IMR-90 (cell line): Measurements from ENCODE around the gene RAP1GAP. TPM values are rescaled to one million over a fixed set of nuclear protein-coding genes. Genes with fewer than 3 reads are reported as not detected.

Source experiments
- ATAC-seq: fragments of 200-7000 bp; cut with Tn5 transposase; 2 replicates; pipeline ENCODE4 v1.9.1; 2020; ENCODE audit warnings: low read depth, mild to moderate bottlenecking, moderate library complexity
- BruUV-seq: library from RNA; stranded (reverse); fragments of 400-500 nt; replicated peaks from 2 replicates; lab custom pipeline; 2021; lab: Mats Ljungman, UMichigan
- CTCF ChIA-PET: fragments of 300-600 bp; formaldehyde crosslinking; extraction: SDS; loops from one replicate; lab custom pipeline; 2021; ENCODE audit warnings: antibody characterized with exemption; lab: Yijun Ruan, JAX
- POLR2A ChIA-PET: fragments of 300-600 bp; sonication (Branson Sonifier 250); formaldehyde crosslinking; loops from one replicate; lab custom pipeline; 2022; ENCODE audit warnings: antibody characterized with exemption; ENCODE audit not compliant: unreplicated experiment; lab: Charles Lee
- DNase-seq: peaks from one replicate; pipeline ENCODE4 v3.0.0; 2013
- H2AFZ ChIP-seq: replicated peaks from 2 replicates; pipeline ENCODE3; 2013; ENCODE audit warnings: low read length, mild to moderate bottlenecking; ENCODE audit not compliant: poor library complexity
- H2AK5ac ChIP-seq: 2 replicates; pipeline ENCODE4 v1.6.1; 2013; ENCODE audit warnings: low read depth, low read length, inconsistent platforms
- H2AK9ac ChIP-seq: replicated peaks from 2 replicates; pipeline ENCODE3; 2013; ENCODE audit warnings: mild to moderate bottlenecking, low read depth, low read length, moderate library complexity; ENCODE audit not compliant: poor library complexity
- H2BK120ac ChIP-seq: 2 replicates; pipeline ENCODE4 v1.6.1; 2013; ENCODE audit warnings: low read depth, low read length, inconsistent platforms
- H2BK15ac ChIP-seq: 3 replicates; pipeline ENCODE4 v1.6.1; 2013; ENCODE audit warnings: low read depth, low read length, inconsistent platforms
- H2BK20ac ChIP-seq: 2 replicates; pipeline ENCODE4 v1.6.1; 2013; ENCODE audit warnings: low read depth, mild to moderate bottlenecking, inconsistent platforms, low read length, moderate library complexity
- H2BK5ac ChIP-seq: 2 replicates; pipeline ENCODE4 v1.6.1; 2013; ENCODE audit warnings: mild to moderate bottlenecking, low read depth, low read length, inconsistent platforms; ENCODE audit not compliant: poor library complexity, severe bottlenecking
- H3K14ac ChIP-seq: replicated peaks from 2 replicates; pipeline ENCODE4 v1.6.1; 2013; ENCODE audit warnings: low read depth, low read length, inconsistent platforms
- H3K18ac ChIP-seq: 2 replicates; pipeline ENCODE4 v1.6.1; 2013; ENCODE audit warnings: low read depth, low read length, control low read depth
- H3K23ac ChIP-seq: 2 replicates; pipeline ENCODE4 v1.6.1; 2013; ENCODE audit warnings: low read depth, low read length, inconsistent platforms
- H3K27ac ChIP-seq: 2 replicates; pipeline ENCODE4 v1.5.1; 2013; ENCODE audit warnings: mild to moderate bottlenecking, control low read depth, low read length; ENCODE audit not compliant: insufficient read depth
- H3K27me3 ChIP-seq: 2 replicates; pipeline ENCODE4 v1.6.1; 2013; ENCODE audit warnings: low read length; ENCODE audit not compliant: control insufficient read depth, insufficient read depth
- H3K36me3 ChIP-seq: 2 replicates; pipeline ENCODE4 v1.6.1; 2013; ENCODE audit warnings: low read length, mixed read lengths; ENCODE audit not compliant: control insufficient read depth, insufficient read depth
- H3K4ac ChIP-seq: 2 replicates; pipeline ENCODE4 v1.6.1; 2013; ENCODE audit warnings: low read depth, low read length, inconsistent platforms
- H3K4me1 ChIP-seq: 2 replicates; pipeline ENCODE4 v1.6.1; 2013; ENCODE audit warnings: low read length, mixed read lengths; ENCODE audit not compliant: control insufficient read depth, insufficient read depth
- H3K4me2 ChIP-seq: 2 replicates; pipeline ENCODE4 v1.6.1; 2013; ENCODE audit warnings: low read depth, mild to moderate bottlenecking, control low read depth, low read length, moderate library complexity
- H3K4me3 ChIP-seq: 2 replicates; pipeline ENCODE4 v1.5.1; 2013; ENCODE audit warnings: low read depth, mild to moderate bottlenecking, control low read depth, low read length, moderate library complexity; ENCODE audit not compliant: insufficient read depth
- H3K56ac ChIP-seq: 2 replicates; pipeline ENCODE4 v1.6.1; 2013; ENCODE audit warnings: low read length, inconsistent platforms; ENCODE audit not compliant: insufficient read depth; ENCODE audit errors: extremely low read depth
- H3K79me1 ChIP-seq, 2 experiments: 2 replicates each; pipeline ENCODE4 v1.6.1; 2013; ENCODE audit warnings: low read length in 2 of 2, inconsistent platforms in 1 of 2, low read depth in 1 of 2
- H3K9ac ChIP-seq: 2 replicates; pipeline ENCODE4 v1.6.1; 2013; ENCODE audit warnings: low read depth, low read length, control low read depth
- H3K9me1 ChIP-seq: 2 replicates; pipeline ENCODE4 v1.6.1; 2013; ENCODE audit warnings: low read length, inconsistent platforms; ENCODE audit not compliant: insufficient read depth
- H3K9me3 ChIP-seq: 2 replicates; pipeline ENCODE4 v1.6.1; 2013; ENCODE audit warnings: low read length; ENCODE audit not compliant: control insufficient read depth, insufficient read depth
- H4K20me1 ChIP-seq: 2 replicates; pipeline ENCODE4 v1.6.1; 2013; ENCODE audit warnings: low read length, inconsistent platforms; ENCODE audit not compliant: insufficient read depth
- H4K5ac ChIP-seq: 2 replicates; pipeline ENCODE4 v1.6.1; 2013; ENCODE audit warnings: mild to moderate bottlenecking, low read depth, low read length, control low read depth
- H4K8ac ChIP-seq, 2 experiments: 2 replicates each; pipeline ENCODE4 v1.6.1; 2013; ENCODE audit warnings: low read depth in 2 of 2, low read length in 2 of 2, control low read depth in 1 of 2, inconsistent platforms in 1 of 2
- H4K91ac ChIP-seq: 2 replicates; pipeline ENCODE4 v1.6.1; 2013; ENCODE audit warnings: low read depth, low read length, inconsistent platforms; ENCODE audit not compliant: insufficient read depth
- BHLHE40 ChIP-seq: fragments of 150-350 bp; IDR thresholded peaks from 2 replicates; pipeline ENCODE4 v1.6.1; 2016; ENCODE audit warnings: mild to moderate bottlenecking, low read depth, low read length
- CHD1 ChIP-seq: IDR thresholded peaks from 2 replicates; pipeline ENCODE4 v1.6.1; 2012; ENCODE audit warnings: low read depth, low read length, improper control_type of control experiment
- FOS ChIP-seq: fragments of 150-350 bp; IDR thresholded peaks from 2 replicates; pipeline ENCODE4 v1.6.1; 2016; ENCODE audit warnings: low read depth, low read length
- NFE2L2 ChIP-seq: fragments of 150-350 bp; IDR thresholded peaks from 2 replicates; pipeline ENCODE4 v1.6.1; 2016; ENCODE audit warnings: low read depth, mild to moderate bottlenecking, low read length
- SMC3 ChIP-seq: fragments of 150-350 bp; IDR thresholded peaks from 2 replicates; pipeline ENCODE4 v1.6.1; 2016; ENCODE audit warnings: low read depth, mild to moderate bottlenecking, antibody characterized with exemption, low read length, moderate library complexity
- WGBS, 2 experiments: methylation state at CpG; one replicate each; pipeline versions ENCODE4 v1.1.5 to v1.1.7; 2013; ENCODE audit warnings: missing lambda C conversion rate in 2 of 2; ENCODE audit not compliant: insufficient read length in 1 of 2; ENCODE audit errors: extremely low coverage in 2 of 2; 5-methylcytosine and 5-hydroxymethylcytosine counted together
- dilution Hi-C: fragments of 300-500 bp; cut with HindIII; formaldehyde crosslinking; loops from one replicate; pipeline ENCODE4 v1.14.3; 2018; ENCODE audit warnings: low sequenced_read_pairs; ENCODE audit not compliant: unreplicated experiment
- in situ Hi-C: fragments of 300-500 bp; cut with MboI; formaldehyde crosslinking; loops from 3 replicates; pipeline ENCODE4 v1.14.3; 2019; ENCODE audit warnings: low sequenced_read_pairs, inconsistent platforms, mixed read lengths
- intact Hi-C: fragments of 100-400 bp; cut with micrococcal nuclease; formaldehyde crosslinking; loops from 2 replicates; pipeline ENCODE4 v1.10.0; 2022
- polyA plus RNA-seq, 3 experiments: library from polyadenylated mRNA; depleted of rRNA; stranded (reverse); fragments of >200 nt; gene quantifications; 2 replicates each; pipeline ENCODE4 v1.2.3, GENCODE V29; 2012; ENCODE audit warnings: low replicate concordance in 1 of 3
- total RNA-seq: library from RNA; depleted of rRNA; stranded (reverse); fragments of >200 nt; gene quantifications from 2 replicates; pipeline ENCODE4 v1.2.3, GENCODE V29; 2012

The RAP1GAP gene
- total and polyA plus RNA-seq, 2 of the 4 experiments (the other 2 are of a cell fraction) = under 0.01 to 0.10 TPM

DNA sequence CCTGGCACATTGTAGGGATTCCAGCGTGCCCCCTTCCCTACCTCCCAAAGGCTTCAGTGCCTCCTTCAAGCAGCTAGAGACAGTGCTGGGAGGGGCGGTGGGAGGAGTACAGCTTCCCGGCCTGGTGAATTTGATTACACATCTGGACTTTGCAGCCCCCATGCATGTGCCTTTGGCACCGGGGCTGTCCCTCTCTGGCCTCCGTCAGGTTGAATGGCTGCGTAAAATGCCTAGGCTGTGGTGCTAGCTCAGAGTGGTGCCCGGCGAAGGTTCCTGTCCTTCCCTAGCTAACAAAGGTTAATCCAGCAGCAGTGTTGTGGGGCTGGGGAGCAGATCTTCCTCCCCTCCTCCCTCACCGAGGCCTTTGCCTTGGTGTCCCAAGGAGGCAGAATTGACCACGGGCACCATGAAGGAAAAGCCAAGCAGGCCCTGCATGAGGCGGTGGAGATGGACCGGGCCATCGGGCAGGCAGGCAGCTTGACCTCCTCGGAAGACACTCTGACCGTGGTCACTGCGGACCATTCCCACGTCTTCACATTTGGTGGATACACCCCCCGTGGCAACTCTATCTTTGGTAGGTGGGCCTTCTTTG is 93.7 kb downstream of the RAP1GAP start:
- peak overlapping the region; percentile 31 for H2AK9ac ChIP-seq
- no peak overlapping the region for H3K4me2 ChIP-seq
- no TSS peak for BruUV-seq
- no peak overlapping the region for H2AFZ ChIP-seq
- H3K4me3 ChIP-seq = no peak overlapping the region
- H4K20me1 ChIP-seq = 0 out of 2 replicates have a peak, but pooled peaks cover 3% of the 10 kb centered on the region
- no peaks in the 10 kb centered on the region for H3K9me1 ChIP-seq
- H3K4ac ChIP-seq = no peak overlapping the region
- H4K5ac ChIP-seq = no peak overlapping the region
- ATAC-seq = no peak
- dilution Hi-C loops = no loop called here
- H2BK120ac ChIP-seq = no peak overlapping the region
- H3K27ac ChIP-seq = no peak overlapping the region
- intact Hi-C loops = loop anchor here (10.0 kb wide), 1 partner anchor 311 kb away; no protein-coding TSS in a partner anchor
- 92% methylated on average over 7 of the region's 18 CpGs; no CpG with 5 or more reads in 1 of the 2 experiments for WGBS, 2 experiments
- no peak overlapping the region for H3K9ac ChIP-seq
- ChIA-PET CTCF (no interaction called here), POLR2A (no interaction called here)
- H3K23ac ChIP-seq = no peak overlapping the region
- no peak overlapping the region for H2BK20ac ChIP-seq
- no peak overlapping the region for H4K8ac ChIP-seq
- H2BK15ac ChIP-seq = no peak overlapping the region
- no peak overlapping the region for H3K56ac ChIP-seq
- in situ Hi-C loops = no loop called here
- H3K9me3 ChIP-seq = peaks cover 4% of the 10 kb centered on the region
- TF ChIP-seq NFE2L2 (no peak), BHLHE40 (no peak), SMC3 (no peak), FOS (no peak), CHD1 (no peak)
- no peak overlapping the region for H3K18ac ChIP-seq
- no peak overlapping the region for H4K91ac ChIP-seq
- H3K4me1 ChIP-seq = no peaks in the 10 kb centered on the region
- no peak overlapping the region for H3K14ac ChIP-seq
- no peaks in the 10 kb centered on the region for H3K36me3 ChIP-seq
- H2BK5ac ChIP-seq = no peak overlapping the region
- H3K79me1 ChIP-seq = no peaks in the 10 kb centered on the region
- no peak overlapping the region for H2AK5ac ChIP-seq
- no peaks in the 10 kb centered on the region; the same call in 1 of the 2 replicates for H3K27me3 ChIP-seq
- DNase-seq = no peak
